Measurements from ENCODE around the gene VPS13D. TPM values are rescaled to one million over a fixed set of nuclear protein-coding genes. Genes with fewer than 3 reads are reported as not detected.

The VPS13D gene
- total RNA-seq, 6 experiments from 2014 or later = 25.9 to 36.9 (median 30.8) TPM

- Histone ChIP-seq H3K4me3 (no peak overlapping the region), H3K4me1 (peaks cover 0 to 65% (median 17%) of the 10 kb centered on the region in 4 donors), H3K36me3 (no peaks in the 10 kb centered on the region), H3K27ac (peak overlapping the region; percentile 55 to 95 (median 80)), H3K9me3 (no peaks in the 10 kb centered on the region), H3K27me3 (no peaks in the 10 kb centered on the region)
- intact Hi-C loops (cut with DNase I) = loop anchor here (2.0 to 10.0 kb wide), 2 partner anchors 75 to 89 kb away; partner anchors contain the start of gene DHRS3 (in 1 of the 2)
- TF ChIP-seq CTCF (IDR thresholded peaks at IDR 0.05) (no peak), POLR2A (IDR thresholded peaks at IDR 0.05) (no peak)
- DNase-seq (no peak), ATAC-seq (no peak)
- 95% methylated on average over 3 of the region's 3 CpGs for WGBS (ENCODE audit: insufficient coverage, low coverage, low lambda C conversion rate, missing lambda C conversion rate)
These were observed 299.9 kb downstream of the VPS13D start for GRCh38 chr1:12529640-12530174.

- ATAC-seq = no peak
- WGBS (ENCODE audit: insufficient coverage, low coverage, low lambda C conversion rate, missing lambda C conversion rate) = 65% methylated on average over 10 of the region's 11 CpGs
- DNase-seq = no peak
- TF ChIP-seq CTCF (IDR thresholded peaks at IDR 0.05) = no peak
- TF ChIP-seq POLR2A (IDR thresholded peaks at IDR 0.05) = no peak
- H3K4me3 ChIP-seq = no peak overlapping the region
- no peaks in the 10 kb centered on the region for H3K27me3 ChIP-seq
- peaks cover 0 to 60% (median 14%) of the 10 kb centered on the region in 4 donors for H3K4me1 ChIP-seq
- no peaks in the 10 kb centered on the region for H3K36me3 ChIP-seq
- H3K9me3 ChIP-seq = no peaks in the 10 kb centered on the region
- peak overlapping the region; percentile 55 to 95 (median 80) for H3K27ac ChIP-seq
- intact Hi-C loops (cut with DNase I) = no loop called here
These were observed 300.8 kb downstream of the VPS13D start for GRCh38 chr1:12530462-12531178.

GRCh38 chr1:12531179-12531499, 301.3 kb downstream of the VPS13D start:
- H3K36me3 ChIP-seq = no peaks in the 10 kb centered on the region
- H3K4me1 ChIP-seq = peaks cover 0 to 56% (median 14%) of the 10 kb centered on the region in 4 donors
- ATAC-seq = no peak
- no peak for DNase-seq
- intact Hi-C loops (cut with DNase I) = no loop called here
- H3K4me3 ChIP-seq = no peak overlapping the region
- 44% methylated on average over 1 of the region's 1 CpG for WGBS (ENCODE audit: insufficient coverage, low coverage, low lambda C conversion rate, missing lambda C conversion rate)
- TF ChIP-seq POLR2A (IDR thresholded peaks at IDR 0.05) (no peak), CTCF (IDR thresholded peaks at IDR 0.05) (no peak)
- no peaks in the 10 kb centered on the region for H3K27me3 ChIP-seq
- no peaks in the 10 kb centered on the region for H3K9me3 ChIP-seq
- H3K27ac ChIP-seq = peak overlapping the region in 1 of 3 donors; percentile 95

- Histone ChIP-seq H3K4me1 (peaks cover 0 to 44% (median 9%) of the 10 kb centered on the region in 4 donors), H3K9me3 (no peaks in the 10 kb centered on the region), H3K36me3 (no peaks in the 10 kb centered on the region), H3K27me3 (no peaks in the 10 kb centered on the region), H3K27ac (peak overlapping the region in 1 of 3 donors; percentile 95), H3K4me3 (no peak overlapping the region)
- ATAC-seq (no peak), DNase-seq (peak in 1 of 3 donors; percentile 44)
- WGBS (ENCODE audit: insufficient coverage, low coverage, low lambda C conversion rate, missing lambda C conversion rate) = 82% methylated on average over 15 of the region's 19 CpGs
- TF ChIP-seq CTCF (IDR thresholded peaks at IDR 0.05) = no peak
- no peak for TF ChIP-seq POLR2A (IDR thresholded peaks at IDR 0.05)
- intact Hi-C loops (cut with DNase I) = no loop called here
These were observed 302.8 kb downstream of the VPS13D start for GRCh38 chr1:12532405-12533315.

Data from right lobe of liver (tissue), 6 donors.